Stimulated activated memory B cell treated with anti-CD40 and anti-IgM and Interleukin-4, amounts not matched to agents 10 μg/mL and 1 μg/mL and 100 μg/mL, for 72 hours (primary cell): ENCODE data around the gene HMCN2.
"Not testable (repeated sequence)": the region's sequence is repeated elsewhere in the genome, so short reads cannot be mapped to it uniquely, and the experiment has no call there.

Source experiments
- ATAC-seq: fragments of 150-1000 bp; cut with Tn5 transposase; 2 replicates; pipeline ENCODE4 v1.10.0; 2021
- H3K27ac Mint-ChIP-seq: one replicate; pipeline ENCODE4 v1.8.0; 2022; ENCODE audit warnings: mild to moderate bottlenecking, mixed read lengths
- H3K27me3 Mint-ChIP-seq: one replicate; pipeline ENCODE4 v1.8.0; 2022; ENCODE audit warnings: mixed read lengths
- H3K36me3 Mint-ChIP-seq: one replicate; pipeline ENCODE4 v1.8.0; 2022; ENCODE audit warnings: mixed read lengths
- H3K4me1 Mint-ChIP-seq: one replicate; pipeline ENCODE4 v1.8.0; 2022; ENCODE audit warnings: mixed read lengths
- H3K4me3 Mint-ChIP-seq: one replicate; pipeline ENCODE4 v1.8.0; 2022; ENCODE audit warnings: mild to moderate bottlenecking, moderate library complexity, mixed read lengths
- H3K9me3 Mint-ChIP-seq: one replicate; pipeline ENCODE4 v1.8.0; 2022; ENCODE audit warnings: mixed read lengths

HMCN2 gene

GRCh38 chr9:130401742-130402141 is 136.2 kb downstream of the HMCN2 start:
- H3K27me3 Mint-ChIP-seq, result peaks cover 38% of the 10 kb centered on the region
- H3K4me1 Mint-ChIP-seq, H3K27ac Mint-ChIP-seq, H3K4me3 Mint-ChIP-seq, ATAC-seq, H3K9me3 Mint-ChIP-seq, H3K36me3 Mint-ChIP-seq: not testable (repeated sequence)

DNA sequence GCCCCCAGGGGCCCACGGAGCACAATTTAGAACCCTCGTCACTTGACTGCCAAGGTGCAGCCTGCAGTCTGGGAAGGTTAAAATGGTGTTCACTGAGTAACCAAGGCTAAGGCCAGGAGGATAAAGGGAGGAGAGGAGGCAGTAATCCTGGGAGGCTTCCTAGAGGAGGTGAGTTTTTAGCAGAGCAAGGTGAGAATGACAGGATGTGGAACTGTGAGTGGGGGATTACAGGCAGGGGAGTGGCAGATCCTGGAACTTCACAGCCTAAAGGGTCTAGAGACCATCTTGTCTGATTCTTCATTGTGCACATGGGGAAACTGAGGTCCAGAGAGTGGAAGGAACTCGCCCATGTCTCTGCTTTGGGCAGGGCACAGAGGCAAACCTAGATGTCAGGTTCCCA is 136.7 kb downstream of the HMCN2 start:
- H3K4me1 Mint-ChIP-seq, result no peaks in the 10 kb centered on the region
- H3K36me3 Mint-ChIP-seq, result no peaks in the 10 kb centered on the region
- no peak overlapping the region for H3K27ac Mint-ChIP-seq
- H3K9me3 Mint-ChIP-seq, result no peaks in the 10 kb centered on the region
- H3K4me3 Mint-ChIP-seq, result no peak overlapping the region
- peaks cover 36% of the 10 kb centered on the region for H3K27me3 Mint-ChIP-seq
- no peak for ATAC-seq

- Mint-ChIP-seq H3K4me3 (no peak overlapping the region), H3K9me3 (no peaks in the 10 kb centered on the region), H3K36me3 (no peaks in the 10 kb centered on the region)
These were observed 137.3 kb downstream of the HMCN2 start for GRCh38 chr9:130402645-130403440.

GRCh38 chr9:130405657-130406257 is 140.2 kb downstream of the HMCN2 start:
- no peaks in the 10 kb centered on the region for H3K4me1 Mint-ChIP-seq
- no peaks in the 10 kb centered on the region for H3K36me3 Mint-ChIP-seq
- ATAC-seq, result no peak

More at GRCh38 chr9:130402645-130403440, 137.3 kb downstream of the HMCN2 start:
- no peaks in the 10 kb centered on the region for H3K4me1 Mint-ChIP-seq
- ATAC-seq, result no peak
- H3K27ac Mint-ChIP-seq, result no peak overlapping the region
- peaks cover 36% of the 10 kb centered on the region for H3K27me3 Mint-ChIP-seq

DNA sequence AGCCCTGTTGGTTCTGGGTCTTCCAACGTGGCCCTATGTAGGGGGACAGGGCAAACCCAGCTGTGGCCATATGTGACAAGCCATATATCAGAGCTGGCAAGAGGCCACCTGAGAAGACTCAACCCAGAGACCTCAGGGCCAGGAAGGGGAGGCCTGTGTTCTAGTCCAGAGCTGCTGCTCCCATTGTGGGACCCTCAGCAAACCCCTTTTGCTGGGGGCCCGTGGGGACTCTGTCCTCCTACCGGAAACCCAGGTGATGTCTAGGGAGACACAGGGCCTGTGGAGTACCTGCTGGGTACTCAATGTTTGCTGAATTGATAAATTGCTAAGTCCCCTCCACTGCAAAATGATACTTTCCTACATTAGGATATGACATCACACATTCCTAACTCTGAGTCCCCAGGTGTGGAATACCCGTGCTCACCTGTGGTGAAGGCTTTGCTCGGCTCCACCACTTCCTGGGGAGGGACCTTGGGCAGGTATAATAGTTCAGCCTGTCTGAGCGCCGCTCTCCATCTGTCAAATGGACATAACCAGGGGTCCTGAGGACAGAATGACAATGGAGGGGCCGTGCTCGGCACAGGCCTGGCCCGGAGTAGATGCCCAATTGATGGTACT is 140.8 kb downstream of the HMCN2 start:
- Mint-ChIP-seq H3K27ac (no peak overlapping the region), H3K4me3 (no peak overlapping the region), H3K27me3 (peaks cover 26% of the 10 kb centered on the region), H3K9me3 (no peaks in the 10 kb centered on the region), H3K4me1 (no peaks in the 10 kb centered on the region), H3K36me3 (no peaks in the 10 kb centered on the region)
- no peak for ATAC-seq

More at GRCh38 chr9:130405657-130406257, 140.2 kb downstream of the HMCN2 start:
- H3K9me3 Mint-ChIP-seq, result no peaks in the 10 kb centered on the region
- no peak overlapping the region for H3K4me3 Mint-ChIP-seq
- H3K27ac Mint-ChIP-seq, result no peak overlapping the region
- peaks cover 26% of the 10 kb centered on the region for H3K27me3 Mint-ChIP-seq

DNA sequence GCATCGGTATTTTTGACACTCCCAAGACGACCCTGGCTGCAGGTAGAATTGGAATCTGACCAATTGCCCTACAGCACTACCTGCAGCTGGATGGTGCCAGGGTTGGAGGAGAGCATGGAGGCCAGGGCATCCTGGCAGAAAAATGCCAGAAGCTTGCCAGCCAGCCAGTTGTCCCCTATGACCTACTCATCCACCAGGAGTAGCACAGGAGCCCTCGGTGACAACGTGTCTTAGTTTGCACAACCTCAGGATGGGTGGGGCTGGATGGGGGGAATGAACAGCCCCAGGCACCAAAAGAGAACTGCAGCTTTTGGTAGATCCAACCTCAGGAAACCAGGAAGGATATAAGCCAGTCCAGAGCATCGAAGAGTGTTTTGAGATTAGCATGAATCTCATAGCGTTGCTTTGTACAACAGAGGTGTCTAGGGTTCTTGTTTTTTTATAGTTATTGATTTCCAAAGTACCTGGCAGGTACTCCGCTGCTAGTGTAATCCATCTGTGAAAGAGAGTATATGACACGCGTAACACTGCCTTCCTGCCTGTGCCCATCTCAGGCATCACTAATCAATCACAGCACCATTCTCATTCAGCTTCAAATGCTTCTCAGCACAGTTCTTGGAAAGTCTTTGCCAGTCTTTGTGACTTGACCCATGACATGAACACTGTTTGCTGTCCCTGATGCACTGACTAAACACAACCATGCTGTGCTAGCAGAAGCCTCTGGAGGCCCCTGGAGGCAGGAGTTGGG is 142.5 kb downstream of the HMCN2 start:
- Mint-ChIP-seq H3K9me3 (no peaks in the 10 kb centered on the region), H3K4me3 (no peak overlapping the region), H3K36me3 (no peaks in the 10 kb centered on the region), H3K4me1 (peaks cover 2% of the 10 kb centered on the region), H3K27me3 (peaks cover 19% of the 10 kb centered on the region), H3K27ac (no peak overlapping the region)
- ATAC-seq, result no peak

- no peaks in the 10 kb centered on the region for H3K36me3 Mint-ChIP-seq
- peaks cover 5% of the 10 kb centered on the region for H3K4me1 Mint-ChIP-seq
- H3K27me3 Mint-ChIP-seq, result peaks cover 15% of the 10 kb centered on the region
- H3K27ac Mint-ChIP-seq, result no peak overlapping the region
- no peak for ATAC-seq
- no peaks in the 10 kb centered on the region for H3K9me3 Mint-ChIP-seq
- H3K4me3 Mint-ChIP-seq, result no peak overlapping the region
These were observed 143.1 kb downstream of the HMCN2 start for GRCh38 chr9:130408669-130409068.

DNA sequence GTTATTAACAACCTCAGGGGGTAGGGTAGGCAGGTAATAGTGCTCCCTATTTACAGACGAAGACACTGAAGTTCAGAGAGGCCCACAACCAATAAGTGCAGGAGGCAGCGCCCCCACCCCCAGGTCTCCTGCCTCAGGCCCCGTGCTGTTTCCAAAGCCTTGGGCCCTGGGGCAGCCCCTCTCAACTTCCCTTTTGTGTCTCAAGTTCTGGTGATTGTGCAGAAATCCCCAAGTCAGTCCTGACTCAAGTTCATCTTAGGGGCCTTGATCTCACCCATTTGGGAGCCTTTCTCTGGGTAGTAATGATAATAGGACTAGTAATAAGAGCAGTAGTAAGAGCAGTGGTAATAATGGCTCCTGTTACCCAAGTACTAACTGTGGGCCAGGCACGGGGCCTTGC is 143.7 kb downstream of the HMCN2 start:
- H3K36me3 Mint-ChIP-seq, result no peaks in the 10 kb centered on the region
- peaks cover 15% of the 10 kb centered on the region for H3K27me3 Mint-ChIP-seq

GRCh38 chr9:130410443-130410842 is 144.9 kb downstream of the HMCN2 start:
- Mint-ChIP-seq H3K4me1 (peaks cover 5% of the 10 kb centered on the region), H3K9me3 (peaks cover 2% of the 10 kb centered on the region), H3K36me3 (no peaks in the 10 kb centered on the region), H3K4me3 (no peak overlapping the region), H3K27ac (no peak overlapping the region), H3K27me3 (peaks cover 23% of the 10 kb centered on the region)
- ATAC-seq, result no peak

More for the DNA sequence above, 143.7 kb downstream of the HMCN2 start:
- Mint-ChIP-seq H3K9me3 (peaks cover 2% of the 10 kb centered on the region), H3K27ac (no peak overlapping the region), H3K4me3 (no peak overlapping the region), H3K4me1 (peaks cover 5% of the 10 kb centered on the region)
- ATAC-seq, result no peak

DNA sequence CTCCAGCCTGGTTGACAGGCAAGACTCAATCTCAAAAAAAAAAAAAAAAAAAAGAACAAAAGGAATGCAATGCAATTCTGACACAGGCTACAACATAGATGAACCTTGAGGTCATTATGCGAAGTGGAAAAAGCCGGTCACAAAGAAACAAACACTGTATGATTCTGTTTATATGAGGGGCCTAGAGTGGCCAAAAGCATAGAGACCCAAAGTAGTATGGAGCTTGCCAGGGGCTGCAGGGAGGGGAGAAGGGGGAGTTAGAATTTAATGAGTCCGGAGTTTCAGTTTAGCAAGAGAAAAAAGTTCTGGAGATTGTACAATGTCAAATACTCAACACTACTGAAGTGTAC is 146.0 kb downstream of the HMCN2 start:
- ATAC-seq, result no peak
- no peaks in the 10 kb centered on the region for H3K36me3 Mint-ChIP-seq

DNA sequence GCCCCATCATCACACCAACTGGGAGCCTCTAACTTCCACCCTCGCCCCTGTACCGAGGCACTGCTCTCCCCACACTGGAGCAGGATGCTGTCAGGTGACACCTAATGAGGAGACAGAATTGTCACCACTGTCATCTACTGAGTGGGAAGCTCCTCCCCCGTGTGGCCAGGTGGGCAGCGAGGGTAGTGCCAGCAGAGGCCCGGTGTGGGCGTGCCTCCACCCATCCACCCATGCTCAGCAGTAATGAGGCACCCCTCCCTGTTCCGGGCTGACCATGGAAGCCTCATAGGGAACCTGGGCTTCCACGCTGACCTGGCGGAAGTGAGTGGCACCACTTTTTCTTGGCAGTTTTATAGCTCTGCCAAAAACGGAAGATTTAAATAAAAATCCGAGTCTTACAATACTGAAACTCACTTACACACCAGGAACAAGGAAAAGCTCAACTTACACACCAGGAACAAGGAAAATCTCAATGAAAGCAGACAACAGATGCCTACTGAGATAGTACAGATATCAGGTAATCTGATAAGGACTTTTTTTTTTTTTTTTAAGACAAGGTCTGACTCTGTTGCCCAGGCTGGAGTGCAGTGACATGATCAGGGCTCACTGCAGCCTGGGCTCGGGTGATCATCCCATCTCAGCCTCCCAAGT is 148.6 kb downstream of the HMCN2 start:
- H3K9me3 Mint-ChIP-seq, result peaks cover 2% of the 10 kb centered on the region
- H3K4me3 Mint-ChIP-seq, result no peak overlapping the region
- H3K36me3 Mint-ChIP-seq, result no peaks in the 10 kb centered on the region
- H3K27ac Mint-ChIP-seq, result no peak overlapping the region
- peaks cover 44% of the 10 kb centered on the region for H3K27me3 Mint-ChIP-seq
- no peak for ATAC-seq
- H3K4me1 Mint-ChIP-seq, result peaks cover 5% of the 10 kb centered on the region

More for the DNA sequence above, 146.0 kb downstream of the HMCN2 start:
- no peak overlapping the region for H3K27ac Mint-ChIP-seq
- H3K4me3 Mint-ChIP-seq, result no peak overlapping the region
- H3K27me3 Mint-ChIP-seq, result peaks cover 23% of the 10 kb centered on the region
- peaks cover 2% of the 10 kb centered on the region for H3K9me3 Mint-ChIP-seq
- peaks cover 5% of the 10 kb centered on the region for H3K4me1 Mint-ChIP-seq

DNA sequence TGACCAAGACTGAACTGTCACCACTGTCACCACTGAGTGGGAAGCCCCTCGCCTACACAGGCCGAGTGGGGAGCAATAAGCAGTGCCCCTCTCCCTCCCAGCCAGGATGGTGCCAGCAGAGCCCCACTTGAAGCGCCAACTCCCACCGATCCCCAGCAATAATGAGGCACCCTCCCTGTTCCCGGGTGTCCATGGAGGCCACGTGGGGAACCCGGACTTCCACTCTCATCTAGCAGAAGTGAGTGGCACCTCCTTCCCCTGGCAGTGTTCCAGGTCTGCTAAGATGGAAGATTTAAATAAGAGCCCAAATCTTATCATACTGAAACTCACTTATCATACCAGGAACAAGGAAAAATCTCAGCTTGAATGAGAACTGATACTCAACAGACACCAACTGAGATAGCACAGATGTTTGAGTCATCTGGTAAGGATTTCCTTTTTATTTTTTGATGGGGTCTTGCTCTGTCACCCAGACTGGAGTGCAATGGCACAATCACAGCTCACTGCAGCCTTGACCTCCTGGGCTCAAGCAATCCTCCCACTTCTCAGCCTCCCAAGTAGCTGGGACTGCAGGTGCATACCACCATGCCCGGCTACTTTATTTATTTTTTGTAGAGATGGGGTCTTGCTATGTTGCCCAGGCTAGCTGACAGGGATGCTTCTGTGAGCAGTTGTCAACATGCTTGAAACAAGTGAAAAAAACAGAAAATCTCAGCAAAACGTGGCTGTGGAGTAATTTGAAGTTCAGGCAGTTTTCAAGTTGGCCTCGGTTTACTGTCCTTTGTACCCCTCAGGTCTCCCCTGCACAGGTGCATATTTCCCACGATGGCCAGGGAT is 149.6 kb downstream of the HMCN2 start:
- H3K4me3 Mint-ChIP-seq, result no peak overlapping the region
- H3K27ac Mint-ChIP-seq, result no peak overlapping the region
- peaks cover 2% of the 10 kb centered on the region for H3K9me3 Mint-ChIP-seq
- peaks cover 5% of the 10 kb centered on the region for H3K4me1 Mint-ChIP-seq
- no peak for ATAC-seq
- H3K36me3 Mint-ChIP-seq, result no peaks in the 10 kb centered on the region
- peaks cover 52% of the 10 kb centered on the region for H3K27me3 Mint-ChIP-seq

- peaks cover 58% of the 10 kb centered on the region for H3K27me3 Mint-ChIP-seq
- H3K4me3 Mint-ChIP-seq, result no peak overlapping the region
- H3K4me1 Mint-ChIP-seq, result peaks cover 6% of the 10 kb centered on the region
- ATAC-seq, result no peak
- peaks cover 2% of the 10 kb centered on the region for H3K9me3 Mint-ChIP-seq
- H3K36me3 Mint-ChIP-seq, result no peaks in the 10 kb centered on the region
- no peak overlapping the region for H3K27ac Mint-ChIP-seq
These were observed 152.0 kb downstream of the HMCN2 start for GRCh38 chr9:130417602-130418001.

GRCh38 chr9:130418776-130419175 is 153.2 kb downstream of the HMCN2 start:
- no peak overlapping the region for H3K4me3 Mint-ChIP-seq
- H3K36me3 Mint-ChIP-seq, result no peaks in the 10 kb centered on the region
- H3K27me3 Mint-ChIP-seq, result peaks cover 58% of the 10 kb centered on the region
- ATAC-seq, result no peak
- peaks cover 7% of the 10 kb centered on the region for H3K4me1 Mint-ChIP-seq
- H3K27ac Mint-ChIP-seq, result no peak overlapping the region
- peaks cover 2% of the 10 kb centered on the region for H3K9me3 Mint-ChIP-seq
